B cell (primary cell): Measurements from ENCODE around the gene NPNT.

Experiments used
- EZH2 ChIP-seq: IDR thresholded peaks from 2 replicates; pipeline ENCODE4 v1.6.1; 2012; ENCODE audit warnings: borderline replicate concordance, low read depth, mild to moderate bottlenecking, moderate library complexity, low read length; ENCODE audit not compliant: insufficient read depth, poor library complexity, severe bottlenecking
- TF ChIP-seq, protein P1 (sequence below): fragments of 200-600 bp; IDR thresholded peaks from one replicate; pipeline ENCODE4 v1.8.0; 2022; ENCODE audit warnings: antibody characterized with exemption, mild to moderate bottlenecking

DNA sequence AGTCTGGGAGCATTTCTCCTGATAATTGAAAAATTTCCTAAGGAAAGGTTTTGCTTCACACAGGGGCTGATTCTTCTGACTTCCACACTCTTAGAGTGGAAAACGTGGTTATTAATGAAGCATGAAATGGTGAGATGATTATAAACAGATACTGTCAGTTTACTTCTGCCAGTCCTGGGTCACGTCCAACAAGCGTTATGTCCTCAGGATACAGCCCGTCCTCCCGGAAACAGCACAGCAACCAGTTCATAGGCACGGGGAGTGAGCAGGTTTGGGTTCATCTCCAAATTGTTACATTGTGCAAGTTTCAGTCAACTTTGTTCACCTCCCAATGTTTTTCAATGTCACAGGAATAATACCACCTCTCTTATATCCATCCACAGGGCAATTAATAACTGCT lies 98.8 kb downstream of the NPNT start:
- TF ChIP-seq, protein P1, sequence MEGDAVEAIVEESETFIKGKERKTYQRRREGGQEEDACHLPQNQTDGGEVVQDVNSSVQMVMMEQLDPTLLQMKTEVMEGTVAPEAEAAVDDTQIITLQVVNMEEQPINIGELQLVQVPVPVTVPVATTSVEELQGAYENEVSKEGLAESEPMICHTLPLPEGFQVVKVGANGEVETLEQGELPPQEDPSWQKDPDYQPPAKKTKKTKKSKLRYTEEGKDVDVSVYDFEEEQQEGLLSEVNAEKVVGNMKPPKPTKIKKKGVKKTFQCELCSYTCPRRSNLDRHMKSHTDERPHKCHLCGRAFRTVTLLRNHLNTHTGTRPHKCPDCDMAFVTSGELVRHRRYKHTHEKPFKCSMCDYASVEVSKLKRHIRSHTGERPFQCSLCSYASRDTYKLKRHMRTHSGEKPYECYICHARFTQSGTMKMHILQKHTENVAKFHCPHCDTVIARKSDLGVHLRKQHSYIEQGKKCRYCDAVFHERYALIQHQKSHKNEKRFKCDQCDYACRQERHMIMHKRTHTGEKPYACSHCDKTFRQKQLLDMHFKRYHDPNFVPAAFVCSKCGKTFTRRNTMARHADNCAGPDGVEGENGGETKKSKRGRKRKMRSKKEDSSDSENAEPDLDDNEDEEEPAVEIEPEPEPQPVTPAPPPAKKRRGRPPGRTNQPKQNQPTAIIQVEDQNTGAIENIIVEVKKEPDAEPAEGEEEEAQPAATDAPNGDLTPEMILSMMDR, result no peak
- TF ChIP-seq EZH2, result no peak
